H9 (cell line): ENCODE results near the gene GFER. TPM values are rescaled to one million over a fixed set of nuclear protein-coding genes. Genes with fewer than 3 reads are reported as not detected.

Experiments used
- DNase-seq: peaks from one replicate; pipeline ENCODE4 v3.0.0-alpha.2; 2017
- H2AFZ ChIP-seq: one replicate; pipeline ENCODE4 v1.6.1; 2013; ENCODE audit warnings: mild to moderate bottlenecking, low read length, control low read depth, moderate library complexity
- H2AK5ac ChIP-seq: 2 replicates; pipeline ENCODE4 v1.6.1; 2013; ENCODE audit warnings: low read length, control low read depth, mixed read lengths; ENCODE audit not compliant: insufficient read length
- H2BK120ac ChIP-seq: one replicate; pipeline ENCODE4 v1.6.1; 2013; ENCODE audit warnings: low read depth, mild to moderate bottlenecking, low read length, control low read depth, inconsistent platforms; ENCODE audit not compliant: poor library complexity, severe bottlenecking
- H2BK12ac ChIP-seq: 2 replicates; pipeline ENCODE4 v1.6.1; 2013; ENCODE audit warnings: low read length, control low read depth, mixed read lengths, low read depth; ENCODE audit not compliant: insufficient read length
- H2BK15ac ChIP-seq: 2 replicates; pipeline ENCODE4 v1.6.1; 2013; ENCODE audit warnings: low read depth, low read length, control low read depth
- H2BK20ac ChIP-seq: one replicate; pipeline ENCODE4 v1.6.1; 2013; ENCODE audit warnings: low read depth, mild to moderate bottlenecking, low read length, control low read depth, inconsistent platforms; ENCODE audit not compliant: poor library complexity, severe bottlenecking
- H2BK5ac ChIP-seq: 2 replicates; pipeline ENCODE4 v1.6.1; 2013; ENCODE audit warnings: low read length, control low read depth, mixed read lengths; ENCODE audit not compliant: insufficient read length
- H3K14ac ChIP-seq: 2 replicates; pipeline ENCODE4 v1.6.1; 2013; ENCODE audit warnings: low read length, control low read depth; ENCODE audit not compliant: insufficient read depth
- H3K18ac ChIP-seq: 2 replicates; pipeline ENCODE4 v1.6.1; 2013; ENCODE audit warnings: low read depth, mild to moderate bottlenecking, mixed read lengths, low read length, control low read depth; ENCODE audit not compliant: insufficient read length
- H3K23ac ChIP-seq: 2 replicates; pipeline ENCODE4 v1.6.1; 2013; ENCODE audit warnings: low read length, control low read depth, mixed read lengths, low read depth; ENCODE audit not compliant: insufficient read length
- H3K23me2 ChIP-seq: 2 replicates; pipeline ENCODE4 v1.6.1; 2013; ENCODE audit warnings: low read depth, mild to moderate bottlenecking, mixed read lengths, low read length, control low read depth; ENCODE audit not compliant: insufficient read length, poor library complexity, severe bottlenecking
- H3K27ac ChIP-seq: 2 replicates; pipeline ENCODE4 v1.5.1; 2013; ENCODE audit warnings: low read length, control low read depth, mixed read lengths, low read depth; ENCODE audit not compliant: insufficient read length
- H3K27me3 ChIP-seq: 2 replicates; pipeline ENCODE4 v1.6.1; 2013; ENCODE audit warnings: low read length, control low read depth, inconsistent platforms; ENCODE audit not compliant: insufficient read depth
- H3K4ac ChIP-seq: 2 replicates; pipeline ENCODE4 v1.6.1; 2013; ENCODE audit warnings: low read depth, mild to moderate bottlenecking, control low read depth, inconsistent platforms, low read length, moderate library complexity
- H3K4me1 ChIP-seq: 2 replicates; pipeline ENCODE4 v1.6.1; 2013; ENCODE audit warnings: low read length, control low read depth, inconsistent platforms; ENCODE audit not compliant: insufficient read depth
- H3K4me2 ChIP-seq: 2 replicates; pipeline ENCODE4 v1.6.1; 2013; ENCODE audit warnings: low read length, control low read depth, mixed read lengths; ENCODE audit not compliant: insufficient read length, insufficient read depth
- H3K56ac ChIP-seq: 2 replicates; pipeline ENCODE4 v1.6.1; 2013; ENCODE audit warnings: low read depth, mild to moderate bottlenecking, mixed read lengths, low read length, control low read depth; ENCODE audit not compliant: insufficient read length
- H3K79me1 ChIP-seq: 2 replicates; pipeline ENCODE4 v1.6.1; 2013; ENCODE audit warnings: low read depth, mild to moderate bottlenecking, moderate library complexity, low read length, control low read depth, inconsistent platforms; ENCODE audit not compliant: insufficient read depth, poor library complexity, severe bottlenecking
- H3K79me2 ChIP-seq: 2 replicates; pipeline ENCODE4 v1.6.1; 2013; ENCODE audit warnings: low read length, control low read depth, inconsistent platforms; ENCODE audit not compliant: insufficient read depth
- H3K9ac ChIP-seq: 2 replicates; pipeline ENCODE4 v1.6.1; 2013; ENCODE audit warnings: low read length, control low read depth, mixed read lengths; ENCODE audit not compliant: insufficient read length; ENCODE audit errors: extremely low read depth
- H3K9me3 ChIP-seq: one replicate; pipeline ENCODE4 v1.6.1; 2013; ENCODE audit warnings: low read depth, low read length, inconsistent platforms; ENCODE audit not compliant: control insufficient read depth
- H3T11ph ChIP-seq: one replicate; pipeline ENCODE4 v1.6.1; 2013; ENCODE audit warnings: mild to moderate bottlenecking, low read length, control low read depth, inconsistent platforms
- H4K20me1 ChIP-seq: one replicate; pipeline ENCODE4 v1.6.1; 2013; ENCODE audit not compliant: control insufficient read depth, insufficient read length, insufficient read depth
- H4K5ac ChIP-seq: 2 replicates; pipeline ENCODE4 v1.6.1; 2013; ENCODE audit warnings: low read depth, mild to moderate bottlenecking, mixed read lengths, low read length, control low read depth; ENCODE audit not compliant: insufficient read length
- H4K8ac ChIP-seq: replicated peaks from 2 replicates; pipeline ENCODE4 v1.6.1; 2013; ENCODE audit warnings: low read length, control low read depth, mixed read lengths, low read depth; ENCODE audit not compliant: insufficient read length
- H4K91ac ChIP-seq: 2 replicates; pipeline ENCODE4 v1.6.1; 2013; ENCODE audit warnings: low read depth, mild to moderate bottlenecking, moderate library complexity, mixed read lengths, low read length, control low read depth; ENCODE audit not compliant: insufficient read length
- H3K27ac Mint-ChIP-seq, 3 experiments: 2 replicates in 2 of 3; 3 replicates in 1 of 3; pipeline ENCODE4 v1.8.0; 2020 to 2021; ENCODE audit warnings: mixed read lengths in 3 of 3, mild to moderate bottlenecking in 1 of 3, moderate library complexity in 1 of 3
- H3K27me3 Mint-ChIP-seq: 2 replicates; pipeline ENCODE4 v1.8.0; 2021; ENCODE audit warnings: low read depth, mild to moderate bottlenecking, moderate library complexity, mixed read lengths
- H3K36me3 Mint-ChIP-seq, 3 experiments: 2 replicates in 2 of 3; 3 replicates in 1 of 3; pipeline ENCODE4 v1.8.0; 2020 to 2021; ENCODE audit warnings: low read depth in 3 of 3, mixed read lengths in 3 of 3; ENCODE audit not compliant: insufficient read depth in 1 of 3
- H3K4me1 Mint-ChIP-seq, 2 experiments: 2 replicates each; pipeline ENCODE4 v1.8.0; 2020; ENCODE audit warnings: mixed read lengths in 2 of 2
- H3K4me3 Mint-ChIP-seq, 2 experiments: 2 replicates in 1 of 2; 3 replicates in 1 of 2; pipeline ENCODE4 v1.8.0; 2020 to 2021; ENCODE audit warnings: mild to moderate bottlenecking in 2 of 2, mixed read lengths in 2 of 2, moderate library complexity in 1 of 2
- H3K9me3 Mint-ChIP-seq, 2 experiments: 2 replicates in 1 of 2; 3 replicates in 1 of 2; pipeline ENCODE4 v1.8.0; 2020; ENCODE audit warnings: mild to moderate bottlenecking in 2 of 2, mixed read lengths in 2 of 2, moderate library complexity in 1 of 2
- CTCF ChIP-seq: fragments of 200-600 bp; sonication (generic); conservative IDR thresholded peaks from 3 replicates; pipeline ENCODE4 v1.8.0; 2021; ENCODE audit warnings: antibody characterized with exemption, mild to moderate bottlenecking
- WGBS: extraction: QIAGEN DNeasy Blood & Tissue Kit; methylation state at CpG from one replicate; pipeline ENCODE4 v1.1.7; 2013; ENCODE audit warnings: missing lambda C conversion rate, low lambda C conversion rate, mixed read lengths; ENCODE audit not compliant: insufficient read length; ENCODE audit errors: extremely low coverage; 5-methylcytosine and 5-hydroxymethylcytosine counted together
- total RNA-seq: library from RNA; stranded (reverse); gene quantifications from 2 replicates; pipeline ENCODE4 v1.2.1, GENCODE V29; 2021

GFER gene
- total RNA-seq, 1 experiment from 2014 or later: 49.1 TPM

- no peak overlapping the region for H2BK120ac ChIP-seq
- no peak for TF ChIP-seq CTCF
- Mint-ChIP-seq H3K27ac (no peak overlapping the region), H3K4me1 (peaks cover 15 to 23% of the 10 kb centered on the region in 2 experiments), H3K4me3 (no peak overlapping the region), H3K9me3 (no peaks in the 10 kb centered on the region), H3K36me3 (peaks cover 10 to 28% (median 17%) of the 10 kb centered on the region in 3 experiments; a peak in 6 of 7 replicates), H3K27me3 (no peaks in the 10 kb centered on the region; the same call in 1 of the 2 replicates)
- no peak overlapping the region for H2BK5ac ChIP-seq
- peaks cover 4% of the 10 kb centered on the region; the same call in 1 of the 2 replicates for H3K4me1 ChIP-seq
- H4K20me1 ChIP-seq: no peaks in the 10 kb centered on the region
- H3K4me2 ChIP-seq: no peak overlapping the region
- H4K91ac ChIP-seq: no peak overlapping the region
- no peak overlapping the region for H2BK12ac ChIP-seq
- H2BK20ac ChIP-seq: no peak overlapping the region
- no peak overlapping the region for H4K5ac ChIP-seq
- H3K27ac ChIP-seq: no peak overlapping the region
- no peaks in the 10 kb centered on the region for H3K27me3 ChIP-seq
- no peak overlapping the region for H4K8ac ChIP-seq
- WGBS: no CpG with 5 or more reads among the region's 23 CpGs
- H3K23me2 ChIP-seq: peaks cover 7% of the 10 kb centered on the region
- no peak overlapping the region for H3K9ac ChIP-seq
- H3K4ac ChIP-seq: no peak overlapping the region
- no peak overlapping the region for H3T11ph ChIP-seq
- H3K23ac ChIP-seq: no peak overlapping the region
- H2BK15ac ChIP-seq: no peak overlapping the region
- H2AK5ac ChIP-seq: no peak overlapping the region
- H3K18ac ChIP-seq: no peak overlapping the region
- H3K14ac ChIP-seq: no peak overlapping the region
- H3K56ac ChIP-seq: no peak overlapping the region
- H3K9me3 ChIP-seq: no peaks in the 10 kb centered on the region
- H2AFZ ChIP-seq: no peak overlapping the region
- H3K79me2 ChIP-seq: no peaks in the 10 kb centered on the region
- no peak for DNase-seq
- H3K79me1 ChIP-seq: no peaks in the 10 kb centered on the region
Measured at GRCh38 chr16:1940273-1941161, 43.5 kb upstream of the GFER start.
